Tongue (tissue), 2 donors: ENCODE results near the gene TBC1D22A. TPM values are rescaled to one million over a fixed set of nuclear protein-coding genes. Genes with fewer than 3 reads are reported as not detected.
A peak's percentile ranks its signal among the peaks of the same experiment; 100 is the strongest.

Source experiments
- DNase-seq: peaks from one replicate; pipeline ENCODE4 v3.0.0-alpha.2; 2015
- total RNA-seq: library from RNA; depleted of rRNA; stranded (reverse); fragments of >200 nt; gene quantifications from one replicate; pipeline ENCODE4 v1.2.3, GENCODE V29; 2014

TBC1D22A gene
- total RNA-seq, 1 donor from 2014 or later = 14.3 TPM

DNA sequence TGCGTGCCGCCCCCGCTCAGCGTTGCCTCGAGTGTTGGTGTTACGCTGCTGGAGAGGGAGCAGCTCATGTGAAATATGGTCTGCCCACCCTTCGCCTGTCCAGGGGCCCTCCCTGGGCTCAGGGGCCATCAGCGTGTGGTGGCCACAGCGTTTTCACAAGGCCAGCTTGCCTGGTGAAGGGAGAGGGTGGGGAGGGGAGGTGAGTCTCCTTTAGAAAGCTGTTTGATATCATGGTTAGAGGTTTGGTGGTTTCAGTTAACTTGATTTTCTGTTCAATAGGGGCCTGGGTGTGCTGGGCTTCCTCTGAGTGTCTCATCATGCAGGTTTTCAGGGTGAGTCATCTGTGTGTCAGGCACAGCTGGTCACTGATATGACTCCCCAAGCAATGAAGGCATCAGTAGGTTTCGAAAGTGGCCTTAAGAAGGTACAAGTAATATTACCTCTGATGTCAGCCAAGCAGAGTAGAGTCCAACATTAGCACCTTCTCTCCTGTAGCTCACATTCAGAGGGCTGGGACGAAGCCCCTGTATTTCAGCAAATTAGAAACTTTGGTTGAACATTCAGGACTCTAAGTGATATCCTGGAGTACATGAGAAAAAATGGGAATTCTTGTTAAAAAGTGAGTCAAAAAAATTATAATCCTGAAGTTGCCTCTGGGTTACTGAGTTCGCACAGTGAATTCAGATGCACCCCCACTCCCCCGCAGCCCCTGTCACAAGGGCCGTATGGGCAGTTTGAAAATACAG lies 172.5 kb downstream of the TBC1D22A start:
- no peak for DNase-seq

GRCh38 chr22:46935506-46936377 lies 173.3 kb downstream of the TBC1D22A start:
- DNase-seq = peak; percentile 59

- peak; percentile 77 for DNase-seq
Measured at GRCh38 chr22:46936378-46936903, 174.0 kb downstream of the TBC1D22A start.

DNA sequence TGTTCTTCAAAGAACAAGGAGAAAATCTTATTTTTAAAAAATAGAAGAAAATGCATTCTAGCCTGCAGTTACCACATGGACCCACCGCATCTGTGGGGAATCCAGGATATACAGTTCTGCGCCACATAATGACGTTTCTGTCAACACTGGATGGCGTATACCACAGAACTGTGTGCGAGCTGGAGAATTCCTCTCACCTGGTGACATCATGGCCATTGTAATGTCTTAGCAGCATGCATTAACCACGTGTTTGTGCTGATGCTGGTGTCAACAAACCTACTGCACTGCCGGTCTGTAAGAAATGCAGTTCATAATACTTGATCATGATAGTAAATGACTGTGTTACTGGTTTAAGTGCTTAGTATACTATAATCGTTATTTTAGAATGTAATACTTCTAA lies 174.7 kb downstream of the TBC1D22A start:
- no peak for DNase-seq

GRCh38 chr22:46937939-46938338 lies 175.5 kb downstream of the TBC1D22A start:
- DNase-seq = no peak

GRCh38 chr22:46941968-46942798 lies 179.7 kb downstream of the TBC1D22A start:
- DNase-seq = peak; percentile 84

- no peak for DNase-seq
Measured at GRCh38 chr22:46942799-46943785, 180.6 kb downstream of the TBC1D22A start.

- no peak for DNase-seq
Measured at GRCh38 chr22:46945481-46945880, 183.0 kb downstream of the TBC1D22A start.

DNA sequence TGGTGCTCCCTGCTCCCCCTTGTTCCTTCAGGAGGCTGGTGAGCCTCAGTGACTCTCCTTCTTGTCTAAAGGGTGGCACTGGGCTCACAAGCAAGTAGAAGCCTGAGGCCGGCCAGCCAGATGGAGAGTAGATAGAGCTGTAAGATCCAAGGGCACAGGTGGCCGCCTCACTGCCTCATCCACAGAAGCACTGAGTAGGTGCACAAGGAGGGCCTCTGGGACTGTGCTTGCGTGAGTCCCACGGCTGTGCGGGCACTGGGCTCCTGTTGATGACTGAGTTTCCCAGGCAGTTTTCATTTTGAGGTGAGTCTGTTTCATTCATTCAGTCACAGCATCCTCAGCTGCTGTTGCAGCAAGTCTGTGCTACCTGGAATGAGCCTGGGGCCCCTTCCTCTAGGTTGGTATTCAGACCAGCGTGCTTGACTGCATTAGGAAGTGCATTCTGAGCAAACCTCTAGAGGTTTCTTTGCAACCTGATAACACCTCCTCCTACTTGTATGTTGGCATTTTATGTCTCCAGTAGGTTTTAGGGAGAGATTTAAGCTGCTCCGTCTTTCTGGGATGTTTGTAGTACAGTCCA lies 184.0 kb downstream of the TBC1D22A start:
- no peak for DNase-seq

DNA sequence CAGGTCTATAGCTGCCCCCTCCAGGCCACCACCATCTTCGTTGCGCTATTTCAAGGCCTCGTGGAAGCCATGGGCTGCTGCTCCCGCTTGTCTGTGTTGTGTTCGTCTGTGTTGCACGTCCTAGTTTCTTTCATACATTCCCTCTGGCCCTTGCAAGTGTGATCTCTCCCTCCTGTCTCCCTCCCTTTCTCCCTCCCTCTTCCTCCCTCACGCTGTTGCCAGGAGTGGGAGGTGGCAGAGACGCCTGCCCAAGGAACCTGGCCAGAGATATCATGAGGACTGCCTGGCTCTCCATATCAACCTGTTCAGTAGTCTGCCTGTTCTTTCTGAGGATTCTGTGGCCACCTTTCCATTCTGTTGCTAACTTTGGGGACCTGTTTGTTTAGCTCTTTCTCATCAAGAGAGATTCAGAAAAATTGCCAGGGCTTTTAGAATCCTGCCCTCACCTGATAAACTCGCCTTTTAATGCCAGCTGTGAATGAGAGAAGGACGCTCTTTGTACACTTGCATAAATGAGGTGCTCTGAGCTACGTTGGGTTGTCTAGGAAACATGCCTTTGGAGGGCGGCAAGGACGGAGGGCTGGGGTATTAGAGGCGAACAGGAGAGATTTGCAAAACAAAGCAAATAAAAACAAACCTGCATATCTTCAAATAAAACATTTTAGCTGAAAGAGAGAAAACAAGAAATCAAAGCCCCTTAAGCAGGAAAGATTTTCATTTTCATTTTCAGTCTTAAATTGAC lies 185.2 kb downstream of the TBC1D22A start:
- DNase-seq = no peak

DNA sequence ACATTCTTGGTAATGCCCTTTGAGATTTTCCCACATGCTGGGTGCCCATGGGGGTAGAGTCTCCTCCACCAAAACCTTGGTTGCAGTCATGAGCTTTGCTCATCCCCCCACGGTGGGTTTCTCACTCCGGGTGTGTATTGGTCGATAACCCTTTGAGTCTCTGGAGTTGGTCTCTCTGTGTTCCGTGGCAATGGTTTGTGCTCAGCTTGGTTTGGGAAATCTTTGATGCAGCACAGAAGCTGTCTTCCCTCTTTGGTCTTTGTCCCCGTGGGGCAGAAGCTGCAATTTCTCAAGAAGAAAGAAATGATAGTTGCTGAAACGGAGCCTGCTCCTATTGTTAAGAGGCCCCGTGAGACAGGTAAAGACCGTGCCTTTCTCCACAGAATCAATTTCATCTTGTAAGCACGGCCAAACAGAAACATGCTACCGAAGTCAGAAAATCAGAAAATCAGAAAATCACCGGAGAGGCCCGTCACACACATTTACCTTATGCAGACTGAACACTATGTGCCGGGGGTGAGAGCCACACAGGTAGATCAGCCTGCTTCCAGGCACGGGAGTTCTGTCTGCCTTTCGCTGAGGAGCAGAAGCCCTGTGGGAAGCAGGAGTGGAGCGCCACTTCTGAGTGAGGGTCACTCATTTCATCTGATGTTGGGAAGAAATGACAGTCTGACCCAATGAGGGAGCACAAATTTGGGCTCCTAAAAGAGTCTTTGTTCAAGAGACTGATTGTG lies 186.1 kb downstream of the TBC1D22A start:
- no peak for DNase-seq

DNA sequence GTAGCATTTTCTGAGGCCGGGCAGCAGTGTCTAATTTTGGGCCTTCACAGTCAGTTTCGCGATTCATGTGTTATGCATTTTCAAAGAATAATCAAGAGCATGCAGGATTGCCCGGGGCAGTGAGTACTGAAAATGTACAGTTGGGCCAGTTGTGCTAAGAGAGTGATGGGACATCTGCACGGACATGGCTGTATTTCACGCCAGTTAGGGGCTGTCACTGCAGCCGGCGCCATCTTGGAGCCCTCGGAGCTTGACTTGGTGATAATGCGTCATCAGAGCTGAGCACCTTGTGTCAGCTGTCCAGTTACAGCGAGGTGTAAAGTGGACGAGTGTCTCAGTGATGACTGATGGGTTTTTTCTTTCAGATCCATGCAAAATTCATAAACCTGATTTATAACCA lies 188.9 kb downstream of the TBC1D22A start:
- DNase-seq = no peak

DNA sequence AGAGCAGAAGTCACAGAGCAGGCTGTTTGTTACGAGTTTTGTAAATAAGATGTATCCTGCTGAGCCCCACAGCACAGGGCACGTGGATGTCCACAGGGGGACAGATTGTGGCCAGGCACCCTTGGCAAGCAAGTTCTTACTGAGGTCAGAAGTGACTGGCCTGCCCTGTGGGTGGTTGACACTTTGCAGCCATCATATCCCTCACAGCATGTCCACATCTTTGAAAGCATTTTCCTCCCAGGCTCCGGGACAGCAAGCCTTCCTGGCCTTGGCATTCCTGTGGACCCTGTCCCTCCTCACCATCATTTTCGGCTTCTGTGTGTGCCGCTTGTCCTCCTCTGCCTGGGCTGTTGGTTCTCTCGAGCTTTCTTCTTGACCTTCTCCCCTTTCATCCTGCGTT lies 189.5 kb downstream of the TBC1D22A start:
- DNase-seq = no peak

DNA sequence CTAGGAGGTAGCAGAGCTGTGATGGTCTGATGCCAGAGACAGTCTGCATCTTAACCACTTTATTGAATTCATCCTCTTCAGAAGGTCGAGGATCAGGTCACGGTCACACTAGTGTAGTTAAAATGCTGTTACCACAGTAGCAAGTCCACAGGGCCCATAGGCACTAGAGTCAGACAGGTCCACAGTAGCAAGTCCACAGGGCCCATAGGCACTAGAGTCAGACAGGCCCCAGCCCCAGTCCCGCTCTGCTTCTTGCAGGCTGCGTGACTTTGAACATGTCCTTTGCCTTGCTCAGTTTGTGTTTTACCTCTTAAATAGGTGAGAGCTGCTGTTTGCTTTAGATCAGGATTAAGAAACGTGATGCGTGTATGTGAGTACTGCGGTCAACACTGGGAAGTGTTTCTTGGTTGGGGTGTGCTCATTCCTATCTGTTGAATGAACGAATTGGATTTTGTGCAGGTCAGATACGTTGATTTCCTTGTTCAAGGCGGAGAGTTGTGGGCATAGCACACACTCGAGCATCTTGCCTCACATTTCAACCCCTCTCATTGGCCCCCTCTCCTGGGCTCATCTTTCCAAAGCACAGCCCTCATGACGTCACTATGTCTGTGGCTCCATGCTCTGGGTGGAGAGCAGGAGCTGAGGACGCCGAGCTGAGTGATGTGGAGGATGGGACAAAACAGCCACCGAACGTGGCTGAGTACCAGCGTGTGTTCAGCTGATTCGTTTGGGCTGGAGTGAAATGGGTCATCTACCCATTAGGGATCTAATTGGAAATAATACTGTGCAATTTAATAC lies 191.7 kb downstream of the TBC1D22A start:
- no peak for DNase-seq

GRCh38 chr22:46954781-46955180 lies 192.3 kb downstream of the TBC1D22A start:
- DNase-seq = no peak

DNA sequence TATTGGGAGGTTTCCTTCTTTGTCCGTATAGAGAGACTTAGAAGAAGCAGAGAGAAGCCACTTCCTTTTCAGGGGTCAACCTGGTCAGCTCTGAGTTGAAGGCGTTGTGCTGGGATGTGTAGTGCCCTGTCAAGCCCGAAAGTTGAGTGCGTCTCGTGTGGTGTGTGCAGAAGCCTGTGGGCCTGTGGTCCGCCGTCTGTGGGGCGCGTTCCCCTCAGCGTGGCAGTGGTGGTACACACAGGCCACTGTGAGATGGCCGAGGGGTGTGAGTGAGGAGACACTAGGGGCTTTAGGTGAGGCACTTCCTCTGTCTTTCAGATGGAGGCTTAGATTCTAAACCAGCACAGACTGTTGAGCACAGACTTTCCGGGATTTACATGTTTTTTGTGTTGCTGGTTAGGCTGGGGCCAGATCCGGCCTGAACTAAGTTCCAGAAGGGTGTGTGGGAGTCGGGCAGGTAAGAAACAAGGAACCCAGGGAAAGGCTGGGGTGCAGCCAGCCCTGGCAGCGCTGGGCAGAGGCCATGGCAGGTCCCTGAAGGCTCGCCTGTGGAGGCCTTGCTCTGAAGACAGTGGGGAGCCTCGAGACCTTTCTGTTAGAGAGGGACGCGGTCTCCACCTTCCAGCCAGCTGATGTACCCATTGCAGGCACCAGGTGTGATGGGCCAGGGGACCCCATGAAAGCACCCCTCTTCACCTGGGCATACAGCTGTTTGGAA lies 194.2 kb downstream of the TBC1D22A start:
- DNase-seq = no peak

DNA sequence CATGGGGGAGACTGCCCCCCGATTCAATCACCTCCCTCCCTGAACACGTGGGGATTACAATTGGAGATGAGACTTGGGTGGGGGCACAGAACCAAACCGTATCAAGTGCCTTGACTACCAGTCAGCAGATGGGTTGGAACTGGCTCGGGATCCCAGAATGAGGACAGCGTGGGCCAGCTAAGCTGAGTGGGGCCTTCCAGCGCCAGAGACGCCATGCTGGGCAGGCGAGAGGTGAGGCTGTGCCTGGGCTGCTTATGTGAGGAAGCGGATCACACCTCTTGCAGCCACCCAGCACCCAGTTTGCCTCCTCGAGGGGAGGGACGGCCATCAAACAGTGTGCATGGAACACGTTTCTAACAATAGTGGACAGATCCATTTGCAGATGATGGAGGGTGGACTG lies 195.1 kb downstream of the TBC1D22A start:
- no peak for DNase-seq

- DNase-seq = no peak
Measured at GRCh38 chr22:46958191-46958590, 195.7 kb downstream of the TBC1D22A start.
